Cardiac muscle cell (in vitro differentiated cells and primary cell): ENCODE measurements around the gene HYAL3. TPM values are rescaled to one million over a fixed set of nuclear protein-coding genes. Genes with fewer than 3 reads are reported as not detected.

Experiments used
- DNase-seq, 2 donors: peaks; one replicate each; pipeline versions ENCODE4 v3.0.0 to v3.0.0-alpha.2; 2010 to 2017; ENCODE audit warnings: low read depth in 1 of 2, low spot score in 1 of 2
- H3K27ac ChIP-seq: fragments of 200-600 bp; sonication (generic); 2 replicates; pipeline ENCODE4 v1.5.1; 2016
- H3K27me3 ChIP-seq: fragments of 200-600 bp; sonication (generic); 2 replicates; pipeline ENCODE4 v1.6.0; 2016; ENCODE audit warnings: control low read depth
- H3K36me3 ChIP-seq: fragments of 200-600 bp; sonication (generic); 2 replicates; pipeline ENCODE4 v1.5.1; 2016; ENCODE audit warnings: control low read depth
- H3K4me1 ChIP-seq: fragments of 200-600 bp; sonication (generic); 2 replicates; pipeline ENCODE4 v1.8.1; 2017; ENCODE audit warnings: low read depth, mild to moderate bottlenecking, mixed run types
- H3K4me3 ChIP-seq: fragments of 200-600 bp; sonication (generic); 2 replicates; pipeline ENCODE4 v1.5.1; 2016; ENCODE audit warnings: mild to moderate bottlenecking
- H3K9me3 ChIP-seq: fragments of 200-600 bp; sonication (generic); 2 replicates; pipeline ENCODE4 v1.5.1; 2017; ENCODE audit warnings: low read depth, mild to moderate bottlenecking, control low read depth
- polyA plus RNA-seq: library from polyadenylated mRNA; unstranded; fragments of >200 nt; fragmentation: Nextera tagmentation; extraction: Ambion mirVana; gene quantifications from 2 replicates; pipeline ENCODE4 v1.2.1, GENCODE V29; 2016
- total RNA-seq: library from RNA; depleted of rRNA; stranded (reverse); fragments of >200 nt; gene quantifications from 2 replicates; pipeline ENCODE4 v1.2.3, GENCODE V29; 2016
- TF ChIP-seq, protein P1 (sequence below): IDR thresholded peaks from 2 replicates; pipeline ENCODE4 v1.5.1; 2012; ENCODE audit warnings: low read depth, mild to moderate bottlenecking, low read length

HYAL3 gene
- total and polyA plus RNA-seq, 2 experiments from 2014 or later: 3.6 to 6.2 TPM

DNA sequence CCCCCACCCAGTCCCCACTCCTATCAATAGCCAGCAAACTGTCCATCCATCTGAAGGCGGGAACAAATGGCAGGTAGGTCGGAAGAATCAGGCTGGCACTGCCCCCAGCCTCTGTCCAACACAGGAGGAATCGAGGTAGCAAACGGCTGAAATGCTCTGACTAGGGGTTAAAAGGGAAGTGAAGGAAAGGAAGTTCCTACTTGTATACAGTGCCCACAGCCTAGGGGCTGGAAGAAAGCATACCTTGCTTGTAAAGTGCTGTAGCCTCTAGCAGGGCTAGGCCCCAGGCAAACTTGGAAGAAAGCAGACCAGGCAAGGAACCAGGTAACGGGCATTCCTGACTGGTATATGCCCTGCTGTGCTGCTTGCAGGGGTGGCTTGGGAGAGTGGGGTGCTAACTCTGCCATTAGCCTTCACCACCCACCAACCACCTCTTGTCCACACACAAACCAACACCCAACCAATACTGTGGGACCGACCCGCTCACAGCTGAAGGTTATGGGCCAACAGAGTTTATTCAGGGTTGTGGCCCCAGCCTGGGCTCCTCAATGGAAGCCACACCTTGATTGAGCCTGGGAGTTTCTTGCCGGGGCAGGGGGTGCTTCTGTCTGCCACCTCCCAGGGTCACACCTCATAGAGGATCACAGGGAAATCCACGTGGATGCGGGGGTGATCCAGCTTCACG, 26.4 kb upstream of the HYAL3 start:
- Histone ChIP-seq H3K4me1 (peaks cover 20% of the 10 kb centered on the region), H3K27ac (no peak overlapping the region), H3K36me3 (peaks cover 15% of the 10 kb centered on the region), H3K27me3 (no peaks in the 10 kb centered on the region), H3K9me3 (no peaks in the 10 kb centered on the region), H3K4me3 (no peak overlapping the region)
- TF ChIP-seq, protein P1, sequence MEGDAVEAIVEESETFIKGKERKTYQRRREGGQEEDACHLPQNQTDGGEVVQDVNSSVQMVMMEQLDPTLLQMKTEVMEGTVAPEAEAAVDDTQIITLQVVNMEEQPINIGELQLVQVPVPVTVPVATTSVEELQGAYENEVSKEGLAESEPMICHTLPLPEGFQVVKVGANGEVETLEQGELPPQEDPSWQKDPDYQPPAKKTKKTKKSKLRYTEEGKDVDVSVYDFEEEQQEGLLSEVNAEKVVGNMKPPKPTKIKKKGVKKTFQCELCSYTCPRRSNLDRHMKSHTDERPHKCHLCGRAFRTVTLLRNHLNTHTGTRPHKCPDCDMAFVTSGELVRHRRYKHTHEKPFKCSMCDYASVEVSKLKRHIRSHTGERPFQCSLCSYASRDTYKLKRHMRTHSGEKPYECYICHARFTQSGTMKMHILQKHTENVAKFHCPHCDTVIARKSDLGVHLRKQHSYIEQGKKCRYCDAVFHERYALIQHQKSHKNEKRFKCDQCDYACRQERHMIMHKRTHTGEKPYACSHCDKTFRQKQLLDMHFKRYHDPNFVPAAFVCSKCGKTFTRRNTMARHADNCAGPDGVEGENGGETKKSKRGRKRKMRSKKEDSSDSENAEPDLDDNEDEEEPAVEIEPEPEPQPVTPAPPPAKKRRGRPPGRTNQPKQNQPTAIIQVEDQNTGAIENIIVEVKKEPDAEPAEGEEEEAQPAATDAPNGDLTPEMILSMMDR: no peak
- DNase-seq: no peak

- H3K4me3 ChIP-seq: no peak overlapping the region
- no peaks in the 10 kb centered on the region for H3K27me3 ChIP-seq
- TF ChIP-seq, protein P1: no peak
- no peak for DNase-seq
- peaks cover 23% of the 10 kb centered on the region for H3K4me1 ChIP-seq
- H3K36me3 ChIP-seq: peaks cover 10% of the 10 kb centered on the region
- no peaks in the 10 kb centered on the region for H3K9me3 ChIP-seq
- no peak overlapping the region for H3K27ac ChIP-seq
These were observed 25.9 kb upstream of the HYAL3 start for GRCh38 chr3:50325113-50325480.

- peak overlapping the region; percentile 32 for H3K27ac ChIP-seq
These were observed 25.3 kb upstream of the HYAL3 start for GRCh38 chr3:50324351-50325112.

DNA sequence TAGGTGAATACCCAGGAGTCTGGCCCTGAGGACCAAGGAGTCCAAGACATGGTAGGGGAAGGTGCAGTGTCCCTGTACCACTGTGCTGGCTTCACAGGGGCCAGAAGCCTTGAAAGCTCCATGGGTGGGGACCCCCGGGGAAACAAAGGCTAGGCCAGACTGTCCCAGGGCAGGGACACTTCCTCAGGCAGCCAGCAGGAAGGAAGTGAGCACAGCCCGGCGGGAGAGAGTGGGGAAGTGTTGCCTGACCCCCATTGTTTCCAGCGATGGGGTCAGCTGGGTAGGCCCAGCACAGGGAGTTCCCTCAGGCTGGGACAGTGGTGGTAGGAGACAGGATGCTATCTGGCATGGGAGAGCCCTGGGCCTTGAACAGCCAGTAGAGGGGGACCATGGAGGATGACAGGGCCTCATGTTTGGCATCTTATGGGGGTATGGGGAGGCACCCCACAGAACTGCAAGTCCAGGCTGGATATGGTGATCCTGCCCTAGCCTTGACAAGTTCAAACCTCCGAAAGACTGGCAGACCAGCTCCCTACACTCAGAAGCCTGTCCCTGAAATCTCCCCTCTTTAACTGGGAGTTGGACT, 24.5 kb upstream of the HYAL3 start:
- no peak overlapping the region for H3K4me3 ChIP-seq
- no peaks in the 10 kb centered on the region for H3K9me3 ChIP-seq
- H3K4me1 ChIP-seq: peaks cover 31% of the 10 kb centered on the region
- H3K27ac ChIP-seq: peak overlapping the region; percentile 32
- no peaks in the 10 kb centered on the region for H3K27me3 ChIP-seq
- TF ChIP-seq, protein P1: no peak
- H3K36me3 ChIP-seq: peaks cover 11% of the 10 kb centered on the region
- no peak for DNase-seq

More at GRCh38 chr3:50324351-50325112, 25.3 kb upstream of the HYAL3 start:
- peak; percentile 73 to 74 for DNase-seq
- Histone ChIP-seq H3K4me1 (peaks cover 29% of the 10 kb centered on the region), H3K36me3 (peaks cover 7% of the 10 kb centered on the region), H3K4me3 (no peak overlapping the region), H3K27me3 (no peaks in the 10 kb centered on the region), H3K9me3 (no peaks in the 10 kb centered on the region)
- TF ChIP-seq, protein P1: peak; percentile 88

DNA sequence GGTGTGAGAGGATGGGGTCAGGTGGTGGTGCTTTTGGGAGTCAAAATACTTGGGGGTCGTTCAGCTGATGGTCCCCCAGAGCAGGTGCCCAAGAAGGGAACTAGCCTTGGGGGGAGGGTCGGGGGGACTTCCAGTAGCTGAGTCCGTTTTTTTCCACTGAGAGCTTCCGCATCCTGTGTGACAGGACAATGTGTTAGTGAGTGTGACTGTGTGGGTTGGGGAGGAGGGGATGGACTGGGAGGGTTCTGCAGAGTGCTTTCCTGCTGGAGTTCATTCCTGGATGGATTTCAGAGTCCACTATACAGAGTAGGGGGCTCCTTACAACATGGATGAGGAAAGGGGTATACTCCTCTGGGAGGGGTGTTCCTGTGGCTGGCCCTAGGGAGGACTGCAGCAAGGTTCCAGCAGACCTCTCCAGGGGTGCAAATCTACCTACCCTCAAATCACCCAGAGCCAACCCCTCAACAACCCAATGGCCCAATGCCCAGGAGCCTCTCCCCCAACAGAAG, 23.9 kb upstream of the HYAL3 start:
- Histone ChIP-seq H3K4me3 (no peak overlapping the region), H3K27me3 (no peaks in the 10 kb centered on the region), H3K27ac (no peak overlapping the region)

More for the DNA sequence above, 23.9 kb upstream of the HYAL3 start:
- Histone ChIP-seq H3K4me1 (peaks cover 31% of the 10 kb centered on the region), H3K36me3 (peaks cover 14% of the 10 kb centered on the region), H3K9me3 (no peaks in the 10 kb centered on the region)
- peak in 1 of 2 donors; percentile 34 for DNase-seq
- TF ChIP-seq, protein P1: no peak
